Measurements from ENCODE around the gene SETDB1. TPM values are rescaled to one million over a fixed set of nuclear protein-coding genes. Genes with fewer than 3 reads are reported as not detected.

Gene SETDB1
- total and polyA plus RNA-seq, 2 of the 13 experiments (the other 11 are each of a cell fraction or from before 2014, with no cell fraction given) = 33.1 to 34.6 TPM

DNA sequence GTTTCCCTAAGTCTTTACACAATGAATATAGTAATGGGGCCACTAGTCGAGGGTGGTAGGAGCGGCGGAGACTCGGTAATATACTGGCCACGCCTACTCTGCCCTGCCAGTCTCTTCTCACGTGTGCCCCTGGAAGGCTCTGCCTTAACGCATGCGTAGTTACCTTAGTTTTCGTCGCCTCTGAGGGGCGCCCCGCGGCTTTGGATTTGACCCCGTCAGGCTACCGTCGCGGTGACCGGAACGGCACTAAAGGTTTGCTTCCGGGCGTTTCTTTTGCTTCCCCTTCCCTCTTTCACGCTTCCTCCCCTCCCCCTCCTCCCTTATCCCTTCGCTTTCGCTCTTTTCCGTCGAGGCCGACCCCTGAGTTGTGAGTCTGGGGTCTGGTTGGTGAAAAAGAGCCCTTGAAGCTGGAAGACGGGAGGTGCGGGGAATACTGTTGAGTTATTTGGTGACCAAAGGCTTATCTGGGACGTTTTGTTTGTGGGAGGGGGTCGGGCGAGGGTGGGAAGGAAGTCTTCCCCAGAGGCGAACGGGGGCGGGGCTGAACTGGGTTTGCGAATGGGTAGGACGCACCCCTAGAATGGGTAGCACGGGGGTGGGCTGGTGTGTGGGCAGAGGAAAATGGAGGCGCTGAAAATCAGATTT lies at the start of gene SETDB1 (continued):
- TF ChIP-seq, protein P1, sequence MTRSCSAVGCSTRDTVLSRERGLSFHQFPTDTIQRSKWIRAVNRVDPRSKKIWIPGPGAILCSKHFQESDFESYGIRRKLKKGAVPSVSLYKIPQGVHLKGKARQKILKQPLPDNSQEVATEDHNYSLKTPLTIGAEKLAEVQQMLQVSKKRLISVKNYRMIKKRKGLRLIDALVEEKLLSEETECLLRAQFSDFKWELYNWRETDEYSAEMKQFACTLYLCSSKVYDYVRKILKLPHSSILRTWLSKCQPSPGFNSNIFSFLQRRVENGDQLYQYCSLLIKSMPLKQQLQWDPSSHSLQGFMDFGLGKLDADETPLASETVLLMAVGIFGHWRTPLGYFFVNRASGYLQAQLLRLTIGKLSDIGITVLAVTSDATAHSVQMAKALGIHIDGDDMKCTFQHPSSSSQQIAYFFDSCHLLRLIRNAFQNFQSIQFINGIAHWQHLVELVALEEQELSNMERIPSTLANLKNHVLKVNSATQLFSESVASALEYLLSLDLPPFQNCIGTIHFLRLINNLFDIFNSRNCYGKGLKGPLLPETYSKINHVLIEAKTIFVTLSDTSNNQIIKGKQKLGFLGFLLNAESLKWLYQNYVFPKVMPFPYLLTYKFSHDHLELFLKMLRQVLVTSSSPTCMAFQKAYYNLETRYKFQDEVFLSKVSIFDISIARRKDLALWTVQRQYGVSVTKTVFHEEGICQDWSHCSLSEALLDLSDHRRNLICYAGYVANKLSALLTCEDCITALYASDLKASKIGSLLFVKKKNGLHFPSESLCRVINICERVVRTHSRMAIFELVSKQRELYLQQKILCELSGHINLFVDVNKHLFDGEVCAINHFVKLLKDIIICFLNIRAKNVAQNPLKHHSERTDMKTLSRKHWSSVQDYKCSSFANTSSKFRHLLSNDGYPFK (CRISPR knock-in tag; IDR thresholded peaks at IDR 0.05; ENCODE audit: borderline replicate concordance) = peak; percentile 97
- TF ChIP-seq SPEN (CRISPR knock-in tag; IDR thresholded peaks at IDR 0.05; ENCODE audit: low read depth) (peak; percentile 72; the same call in 1 of the 2 replicates), RCOR2 (CRISPR knock-in tag; IDR thresholded peaks at IDR 0.05) (no peak), HMG20A (CRISPR knock-in tag; IDR thresholded peaks at IDR 0.05; ENCODE audit: borderline replicate concordance) (peak; percentile 15; the same call in 1 of the 2 replicates), ZNF484 (CRISPR knock-in tag; IDR thresholded peaks at IDR 0.05; ENCODE audit: borderline replicate concordance, low read depth) (no peak), GATAD2A (CRISPR knock-in tag; IDR thresholded peaks at IDR 0.05) (peak; percentile 47; the same call in 1 of the 2 replicates), ZKSCAN8 (CRISPR knock-in tag; IDR thresholded peaks at IDR 0.05; ENCODE audit: borderline replicate concordance) (no peak), MXI1 (IDR thresholded peaks at IDR 0.05; ENCODE audit: borderline replicate concordance, low read depth, low read length) (peak; percentile 91; the same call in 2 of the 3 replicates), SIN3A (IDR thresholded peaks at IDR 0.05; ENCODE audit: borderline replicate concordance, low read depth, low read length) (peak; percentile 89; the same call in 1 of the 2 replicates), IKZF1 (IDR thresholded peaks at IDR 0.05) (no peak), ZNF235 (CRISPR knock-in tag; IDR thresholded peaks at IDR 0.05; ENCODE audit: borderline replicate concordance) (no peak), ZNF180 (CRISPR knock-in tag; IDR thresholded peaks at IDR 0.05; ENCODE audit: borderline replicate concordance, low read depth) (no peak), TBP (CRISPR knock-in tag; IDR thresholded peaks at IDR 0.05) (no peak), MED13 (CRISPR knock-in tag; IDR thresholded peaks at IDR 0.05) (no peak), ELF4 (CRISPR knock-in tag; IDR thresholded peaks at IDR 0.05; ENCODE audit: borderline replicate concordance) (peak; percentile 92), ZSCAN30 (CRISPR knock-in tag; IDR thresholded peaks at IDR 0.05) (no peak), ZNF30 (CRISPR knock-in tag; IDR thresholded peaks at IDR 0.05) (no peak), HDAC2 (CRISPR knock-in tag; IDR thresholded peaks at IDR 0.05) (peak; percentile 65; the same call in 1 of the 2 replicates)
- TF ChIP-seq, protein P2, sequence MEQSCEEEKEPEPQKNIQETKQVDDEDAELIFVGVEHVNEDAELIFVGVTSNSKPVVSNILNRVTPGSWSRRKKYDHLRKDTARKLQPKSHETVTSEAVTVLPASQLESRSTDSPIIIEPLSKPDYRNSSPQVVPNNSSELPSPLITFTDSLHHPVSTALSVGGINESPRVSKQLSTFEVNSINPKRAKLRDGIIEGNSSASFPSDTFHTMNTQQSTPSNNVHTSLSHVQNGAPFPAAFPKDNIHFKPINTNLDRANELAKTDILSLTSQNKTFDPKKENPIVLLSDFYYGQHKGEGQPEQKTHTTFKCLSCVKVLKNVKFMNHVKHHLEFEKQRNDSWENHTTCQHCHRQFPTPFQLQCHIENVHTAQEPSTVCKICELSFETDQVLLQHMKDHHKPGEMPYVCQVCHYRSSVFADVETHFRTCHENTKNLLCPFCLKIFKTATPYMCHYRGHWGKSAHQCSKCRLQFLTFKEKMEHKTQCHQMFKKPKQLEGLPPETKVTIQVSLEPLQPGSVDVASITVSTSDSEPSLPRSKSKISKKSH (CRISPR knock-in tag; IDR thresholded peaks at IDR 0.05; ENCODE audit: borderline replicate concordance) = no peak
- TF ChIP-seq, protein P3, sequence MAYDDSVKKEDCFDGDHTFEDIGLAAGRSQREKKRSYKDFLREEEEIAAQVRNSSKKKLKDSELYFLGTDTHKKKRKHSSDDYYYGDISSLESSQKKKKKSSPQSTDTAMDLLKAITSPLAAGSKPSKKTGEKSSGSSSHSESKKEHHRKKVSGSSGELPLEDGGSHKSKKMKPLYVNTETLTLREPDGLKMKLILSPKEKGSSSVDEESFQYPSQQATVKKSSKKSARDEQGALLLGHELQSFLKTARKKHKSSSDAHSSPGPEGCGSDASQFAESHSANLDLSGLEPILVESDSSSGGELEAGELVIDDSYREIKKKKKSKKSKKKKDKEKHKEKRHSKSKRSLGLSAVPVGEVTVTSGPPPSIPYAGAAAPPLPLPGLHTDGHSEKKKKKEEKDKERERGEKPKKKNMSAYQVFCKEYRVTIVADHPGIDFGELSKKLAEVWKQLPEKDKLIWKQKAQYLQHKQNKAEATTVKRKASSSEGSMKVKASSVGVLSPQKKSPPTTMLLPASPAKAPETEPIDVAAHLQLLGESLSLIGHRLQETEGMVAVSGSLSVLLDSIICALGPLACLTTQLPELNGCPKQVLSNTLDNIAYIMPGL (CRISPR knock-in tag; IDR thresholded peaks at IDR 0.05; ENCODE audit: borderline replicate concordance in 1 of 2, low read depth in 1 of 2) = peak; percentile 50 to 73; a peak in 3 of 4 replicates
- TF ChIP-seq, protein P4, sequence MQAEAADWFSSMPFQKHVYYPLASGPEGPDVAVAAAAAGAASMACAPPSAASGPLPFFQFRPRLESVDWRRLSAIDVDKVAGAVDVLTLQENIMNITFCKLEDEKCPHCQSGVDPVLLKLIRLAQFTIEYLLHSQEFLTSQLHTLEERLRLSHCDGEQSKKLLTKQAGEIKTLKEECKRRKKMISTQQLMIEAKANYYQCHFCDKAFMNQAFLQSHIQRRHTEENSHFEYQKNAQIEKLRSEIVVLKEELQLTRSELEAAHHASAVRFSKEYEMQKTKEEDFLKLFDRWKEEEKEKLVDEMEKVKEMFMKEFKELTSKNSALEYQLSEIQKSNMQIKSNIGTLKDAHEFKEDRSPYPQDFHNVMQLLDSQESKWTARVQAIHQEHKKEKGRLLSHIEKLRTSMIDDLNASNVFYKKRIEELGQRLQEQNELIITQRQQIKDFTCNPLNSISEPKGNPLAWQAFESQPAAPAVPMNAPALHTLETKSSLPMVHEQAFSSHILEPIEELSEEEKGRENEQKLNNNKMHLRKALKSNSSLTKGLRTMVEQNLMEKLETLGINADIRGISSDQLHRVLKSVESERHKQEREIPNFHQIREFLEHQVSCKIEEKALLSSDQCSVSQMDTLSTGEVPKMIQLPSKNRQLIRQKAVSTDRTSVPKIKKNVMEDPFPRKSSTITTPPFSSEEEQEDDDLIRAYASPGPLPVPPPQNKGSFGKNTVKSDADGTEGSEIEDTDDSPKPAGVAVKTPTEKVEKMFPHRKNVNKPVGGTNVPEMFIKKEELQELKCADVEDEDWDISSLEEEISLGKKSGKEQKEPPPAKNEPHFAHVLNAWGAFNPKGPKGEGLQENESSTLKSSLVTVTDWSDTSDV (CRISPR knock-in tag; IDR thresholded peaks at IDR 0.05) = no peak
